NT2/D1 (cell line): Measurements from ENCODE around the gene CRTC2.

Source experiments
- YY1 ChIP-seq: IDR thresholded peaks from 2 replicates; pipeline ENCODE4 v1.6.1; 2011; ENCODE audit not compliant: insufficient read length, insufficient read depth
- ZNF274 ChIP-seq: IDR thresholded peaks from 2 replicates; pipeline ENCODE4 v1.6.1; 2011; ENCODE audit warnings: mild to moderate bottlenecking, low read depth, low read length

DNA sequence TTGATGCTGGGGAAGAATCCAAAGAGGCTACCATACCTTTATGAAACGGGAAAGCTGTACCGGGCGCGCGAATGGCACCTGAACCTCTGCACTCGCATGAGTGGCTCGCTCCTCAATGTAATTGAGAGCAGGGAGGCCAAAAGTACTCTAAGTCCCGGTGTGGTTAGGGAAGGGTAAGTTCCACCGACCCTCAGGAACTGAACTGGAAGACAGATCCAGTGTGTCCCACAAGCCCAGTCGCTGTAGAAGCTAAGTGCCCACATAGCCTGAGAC lies 36.7 kb downstream of the CRTC2 start:
- TF ChIP-seq ZNF274, result no peak
- no peak for TF ChIP-seq YY1
